T-cell (primary cell): ENCODE data around the gene PRDX2. TPM values are rescaled to one million over a fixed set of nuclear protein-coding genes. Genes with fewer than 3 reads are reported as not detected.

Source experiments
- ATAC-seq, 4 experiments: fragments of 200-7000 bp in 3 of 4; fragments of 150-1000 bp in 1 of 4; cut with Tn5 transposase; replicated peaks in 1 of 4; 1 replicate in 3 of 4; 2 replicates in 1 of 4; pipeline ENCODE4 v1.10.0; 2021; ENCODE audit warnings: moderate library complexity in 3 of 4, mild to moderate bottlenecking in 2 of 4, moderate number of reproducible peaks in 1 of 4
- CTCF ChIA-PET, 2 donors: fragments of 300-600 bp; sonication (Branson Sonifier 250); formaldehyde crosslinking; loops; one replicate each; lab custom pipeline; 2022; ENCODE audit warnings: antibody characterized with exemption in 2 of 2; lab: Charles Lee
- POLR2A ChIA-PET, 2 donors: fragments of 300-600 bp; sonication (Branson Sonifier 250); formaldehyde crosslinking; loops; one replicate each; lab custom pipeline; 2022; ENCODE audit warnings: antibody characterized with exemption in 2 of 2; lab: Charles Lee
- DNase-seq, 35 experiments: peaks; one replicate each; pipeline versions ENCODE4 v3.0.0 to v3.0.0-alpha.2; 2013 to 2023
- H3K27ac ChIP-seq: one replicate; pipeline ENCODE4 v1.5.1; 2013; ENCODE audit warnings: low read length
- H3K27me3 ChIP-seq, 2 experiments: replicated peaks in 1 of 2; 1 replicate in 1 of 2; 2 replicates in 1 of 2; pipeline versions ENCODE4 v1.6.1 to v1.7.0; 2013; ENCODE audit warnings: low read length in 1 of 2, mixed read lengths in 1 of 2; ENCODE audit not compliant: control insufficient read depth in 2 of 2, insufficient read depth in 2 of 2; ENCODE audit errors: extremely low read depth in 1 of 2
- H3K36me3 ChIP-seq, 2 donors: 1 replicate in 1 of 2; 2 replicates in 1 of 2; pipeline versions ENCODE4 v1.6.1 to v1.7.0; 2013; ENCODE audit warnings: low read length in 1 of 2; ENCODE audit not compliant: control insufficient read depth in 2 of 2, insufficient read depth in 1 of 2; ENCODE audit errors: extremely low read depth in 1 of 2
- H3K4me1 ChIP-seq, 2 experiments: 1 replicate in 1 of 2; 2 replicates in 1 of 2; pipeline versions ENCODE4 v1.6.1 to v1.7.0; 2013; ENCODE audit warnings: low read length in 2 of 2, mixed read lengths in 1 of 2; ENCODE audit not compliant: insufficient read depth in 2 of 2, control insufficient read depth in 1 of 2; ENCODE audit errors: extremely low read depth in 1 of 2
- H3K4me3 ChIP-seq, 2 donors: 1 replicate in 1 of 2; 2 replicates in 1 of 2; pipeline versions ENCODE4 v1.5.1 to v1.7.0; 2013; ENCODE audit warnings: mild to moderate bottlenecking in 2 of 2, low read length in 1 of 2, moderate library complexity in 1 of 2; ENCODE audit not compliant: control insufficient read depth in 1 of 2; ENCODE audit errors: extremely low read depth in 1 of 2
- H3K9me3 ChIP-seq: 2 replicates; pipeline ENCODE4 v1.7.0; 2013
- H3K27ac Mint-ChIP-seq, 2 donors: one replicate each; pipeline ENCODE4 v1.8.0; 2020 to 2021; ENCODE audit warnings: mild to moderate bottlenecking in 2 of 2, mixed read lengths in 2 of 2
- H3K27me3 Mint-ChIP-seq, 2 donors: one replicate each; pipeline ENCODE4 v1.8.0; 2021 to 2022; ENCODE audit warnings: mixed read lengths in 2 of 2
- H3K36me3 Mint-ChIP-seq: one replicate; pipeline ENCODE4 v1.8.0; 2021; ENCODE audit warnings: mixed read lengths
- H3K4me1 Mint-ChIP-seq, 3 donors: one replicate each; pipeline ENCODE4 v1.8.0; 2020 to 2022; ENCODE audit warnings: mixed read lengths in 3 of 3, mild to moderate bottlenecking in 1 of 3
- H3K4me3 Mint-ChIP-seq, 3 donors: one replicate each; pipeline ENCODE4 v1.8.0; 2020 to 2022; ENCODE audit warnings: mild to moderate bottlenecking in 3 of 3, mixed read lengths in 3 of 3, moderate library complexity in 3 of 3
- H3K9me3 Mint-ChIP-seq, 3 donors: one replicate each; pipeline ENCODE4 v1.8.0; 2020 to 2022; ENCODE audit warnings: mixed read lengths in 3 of 3
- WGBS: methylation state at CpG from one replicate; pipeline ENCODE4 v1.1.5; 2013; ENCODE audit warnings: missing lambda C conversion rate; ENCODE audit not compliant: insufficient coverage; 5-methylcytosine and 5-hydroxymethylcytosine counted together
- total RNA-seq, 35 experiments: library from RNA in 6 of 35; stranded (reverse) in 6 of 35; fragments of 120-200 nt in 1 of 35; gene quantifications; one replicate each; pipeline versions ENCODE4 v1.2.1 to v1.2.4 and lab custom pipeline; 2013 to 2026

Gene PRDX2
- total RNA-seq, 5 donors from 2014 or later (not counting 1 experiment from before 2014, with no cell fraction given), result 94.5 to 150 (median 134) TPM

DNA sequence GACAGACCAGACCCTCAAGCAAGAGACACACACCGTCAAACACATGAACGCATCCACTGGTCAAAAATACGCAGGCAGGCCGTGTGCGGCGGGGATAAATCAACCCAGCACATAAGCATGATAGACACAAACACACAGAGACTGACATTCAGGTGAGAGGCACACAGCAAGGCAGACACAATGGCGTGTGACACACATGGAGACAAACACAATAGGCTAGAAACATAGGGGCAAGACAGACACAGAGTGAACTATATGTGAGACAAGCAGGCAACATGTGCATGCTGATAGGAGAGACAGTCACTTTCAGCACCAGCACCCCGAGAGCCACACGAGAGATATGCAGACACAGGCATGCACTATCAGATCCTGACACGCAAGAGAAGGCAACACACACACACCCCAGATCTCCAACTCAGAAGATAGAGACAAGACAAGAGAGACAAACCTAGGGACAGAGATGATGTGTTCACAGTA, 17.2 kb downstream of the PRDX2 start:
- 86% methylated on average over 5 of the region's 10 CpGs for WGBS
- Histone ChIP-seq H3K27me3 (no peaks in the 10 kb centered on the region), H3K4me3 (no peak overlapping the region), H3K4me1 (peaks cover 38 to 76% of the 10 kb centered on the region in 2 experiments), H3K9me3 (no peaks in the 10 kb centered on the region), H3K36me3 (no peaks in the 10 kb centered on the region), H3K27ac (peak overlapping the region; percentile 100)
- peak in 3 of 4 experiments; percentile 2 to 12 (median 4) for ATAC-seq
- no peaks in the 10 kb centered on the region for H3K36me3 Mint-ChIP-seq
- no peak overlapping the region for H3K27ac Mint-ChIP-seq
- DNase-seq, result peak in 17 of 35 experiments; percentile 22 to 71 (median 45)
- POLR2A ChIA-PET, result interaction anchor here in 1 of 2 donors (2.7 kb wide), 1 partner anchor 8 kb away, joined by 45 read pairs; the partner anchor contains the start of gene JUNB
- H3K9me3 Mint-ChIP-seq, result no peaks in the 10 kb centered on the region
- CTCF ChIA-PET, result no interaction called here
- peaks cover 23 to 39% (median 27%) of the 10 kb centered on the region in 3 donors for H3K4me1 Mint-ChIP-seq
- H3K4me3 Mint-ChIP-seq, result no peak overlapping the region
- no peaks in the 10 kb centered on the region for H3K27me3 Mint-ChIP-seq

DNA sequence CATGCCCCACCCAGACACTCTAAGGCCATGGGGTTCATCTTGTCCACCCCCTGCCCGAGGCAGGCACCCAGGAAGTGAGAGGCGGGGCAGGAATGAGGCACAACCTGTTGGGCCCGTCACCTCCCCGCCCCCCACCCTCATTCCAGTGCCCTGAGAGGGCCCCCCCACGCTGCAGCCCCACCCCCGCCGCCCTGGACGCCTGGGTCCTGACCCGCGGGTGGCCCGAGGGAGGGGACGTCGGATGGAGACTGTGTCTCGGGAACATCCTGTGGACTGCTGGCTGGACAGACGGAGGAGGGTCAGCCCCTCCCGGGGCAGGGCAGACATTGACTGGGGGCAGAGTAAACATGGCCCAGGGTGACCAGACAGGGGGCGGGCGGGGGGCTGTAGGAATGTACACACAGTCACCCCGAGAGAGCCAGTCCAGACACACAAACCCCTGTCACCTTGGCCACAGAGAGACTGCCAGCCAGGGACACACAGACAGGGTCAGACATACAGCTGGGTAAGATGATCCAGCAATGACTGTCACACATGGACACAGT, 17.7 kb downstream of the PRDX2 start:
- H3K4me1 Mint-ChIP-seq, result peaks cover 23 to 40% (median 28%) of the 10 kb centered on the region in 3 donors
- Histone ChIP-seq H3K9me3 (no peaks in the 10 kb centered on the region), H3K27me3 (no peaks in the 10 kb centered on the region), H3K36me3 (no peaks in the 10 kb centered on the region), H3K4me1 (peaks cover 41 to 76% of the 10 kb centered on the region in 2 experiments), H3K4me3 (no peak overlapping the region), H3K27ac (peak overlapping the region; percentile 100)
- no peaks in the 10 kb centered on the region for H3K27me3 Mint-ChIP-seq
- ChIA-PET CTCF (no interaction called here), POLR2A (interaction anchor here (0.5 to 2.7 kb wide), 2 partner anchors 8 to 193 kb away, joined by 4 to 45 read pairs; partner anchors contain the start of gene JUNB (in 1 of the 2))
- H3K27ac Mint-ChIP-seq, result no peak overlapping the region
- 38% methylated on average over 12 of the region's 19 CpGs for WGBS
- ATAC-seq, result no peak
- H3K4me3 Mint-ChIP-seq, result peak overlapping the region; percentile 54 to 85 (median 60)
- H3K9me3 Mint-ChIP-seq, result no peaks in the 10 kb centered on the region
- peak in 1 of 35 experiments; percentile 11 for DNase-seq
- no peaks in the 10 kb centered on the region for H3K36me3 Mint-ChIP-seq

GRCh38 chr19:12783291-12783848, 18.2 kb downstream of the PRDX2 start:
- Histone ChIP-seq H3K9me3 (no peaks in the 10 kb centered on the region), H3K27me3 (no peaks in the 10 kb centered on the region), H3K36me3 (no peaks in the 10 kb centered on the region), H3K27ac (peak overlapping the region; percentile 100), H3K4me1 (peaks cover 43 to 76% of the 10 kb centered on the region in 2 experiments), H3K4me3 (peak overlapping the region in 1 of 2 donors; percentile 23)
- Mint-ChIP-seq H3K36me3 (no peaks in the 10 kb centered on the region), H3K4me3 (peak overlapping the region; percentile 54 to 85 (median 60)), H3K9me3 (no peaks in the 10 kb centered on the region), H3K27ac (peak overlapping the region in 1 of 2 donors; percentile 77), H3K27me3 (no peaks in the 10 kb centered on the region), H3K4me1 (peaks cover 28 to 40% (median 30%) of the 10 kb centered on the region in 3 donors)
- ChIA-PET CTCF (interaction anchor here (0.7 to 1.9 kb wide), 2 partner anchors 9 to 46 kb away, joined by 4 to 20 read pairs; partner anchors contain the start of genes GET3 (in 1 of the 2) and JUNB (in 1 of the 2)), POLR2A (interaction anchor here (0.5 to 2.7 kb wide), 4 partner anchors 8 to 1765 kb away, joined by 4 to 45 read pairs (median 7); partner anchors contain the start of gene JUNB (in 2 of the 2))
- ATAC-seq (no peak), DNase-seq (peak in 8 of 35 experiments; percentile 22 to 53 (median 37))
- WGBS, result 48% methylated on average over 3 of the region's 16 CpGs

- no peaks in the 10 kb centered on the region for H3K27me3 Mint-ChIP-seq
- ATAC-seq (peak in 3 of 4 experiments; percentile 72 to 77 (median 77)), DNase-seq (peak in 32 of 35 experiments; percentile 85 to 99 (median 96))
- peaks cover 30 to 41% (median 37%) of the 10 kb centered on the region in 3 donors for H3K4me1 Mint-ChIP-seq
- Histone ChIP-seq H3K36me3 (no peaks in the 10 kb centered on the region), H3K4me3 (peak overlapping the region; percentile 62 to 66), H3K9me3 (no peaks in the 10 kb centered on the region), H3K4me1 (peaks cover 43 to 82% of the 10 kb centered on the region in 2 experiments), H3K27ac (peak overlapping the region; percentile 100), H3K27me3 (no peaks in the 10 kb centered on the region)
- under 1% methylated on average over 63 of the region's 88 CpGs for WGBS
- H3K36me3 Mint-ChIP-seq, result no peaks in the 10 kb centered on the region
- ChIA-PET CTCF (interaction anchor here (0.7 to 2.1 kb wide), 4 partner anchors 9 to 72 kb away, joined by 3 to 20 read pairs (median 7); partner anchors contain the start of genes GET3 (in 1 of the 2) and JUNB (in 1 of the 2)), POLR2A (interaction anchor here (0.6 to 2.7 kb wide), 6 partner anchors 9 to 1766 kb away, joined by 3 to 45 read pairs (median 4); partner anchors contain the start of gene JUNB (in 2 of the 2))
- no peaks in the 10 kb centered on the region for H3K9me3 Mint-ChIP-seq
- peak overlapping the region; percentile 85 to 95 (median 89) for H3K4me3 Mint-ChIP-seq
- H3K27ac Mint-ChIP-seq, result peak overlapping the region; percentile 100
Observed at GRCh38 chr19:12782424-12783290, 18.9 kb downstream of the PRDX2 start.

GRCh38 chr19:12782174-12782423, 19.5 kb downstream of the PRDX2 start:
- CTCF ChIA-PET, result interaction anchor here in 1 of 2 donors (0.7 to 2.1 kb wide), 3 partner anchors 10 to 73 kb away, joined by 3 to 20 read pairs (median 10); partner anchors contain the start of gene JUNB
- H3K27ac Mint-ChIP-seq, result peak overlapping the region; percentile 100
- no peaks in the 10 kb centered on the region for H3K9me3 ChIP-seq
- H3K4me3 ChIP-seq, result peak overlapping the region; percentile 48 to 66
- POLR2A ChIA-PET, result interaction anchor here (0.8 to 2.7 kb wide), 4 partner anchors 9 to 338 kb away, joined by 3 to 45 read pairs (median 6); partner anchors contain the start of gene JUNB (in 2 of the 2)
- H3K4me1 ChIP-seq, result peaks cover 46 to 86% of the 10 kb centered on the region in 2 experiments
- H3K4me1 Mint-ChIP-seq, result peaks cover 33 to 46% (median 43%) of the 10 kb centered on the region in 3 donors
- ATAC-seq (peak in 2 of 4 experiments; percentile 44 to 79), DNase-seq (peak in 7 of 35 experiments; percentile 93 to 97 (median 95))
- H3K9me3 Mint-ChIP-seq, result no peaks in the 10 kb centered on the region
- H3K27me3 Mint-ChIP-seq, result no peaks in the 10 kb centered on the region
- no peaks in the 10 kb centered on the region for H3K27me3 ChIP-seq
- peak overlapping the region; percentile 100 for H3K27ac ChIP-seq
- peak overlapping the region; percentile 85 to 95 (median 89) for H3K4me3 Mint-ChIP-seq
- no peaks in the 10 kb centered on the region for H3K36me3 ChIP-seq
- no peaks in the 10 kb centered on the region for H3K36me3 Mint-ChIP-seq
- 0% methylated on average over 11 of the region's 12 CpGs for WGBS
